Kidney glomerular epithelial cell (primary cell): ENCODE data around the gene HMGN4.
"Not testable (repeated sequence)": the region's sequence is repeated elsewhere in the genome, so short reads cannot be mapped to it uniquely, and the experiment has no call there.

ENCODE experiments used
- DNase-seq: peaks from one replicate; lab custom pipeline; 2025; lab: John Stamatoyannopoulos, UW

HMGN4 gene

GRCh38 chr6:26522486-26523228, 15.5 kb upstream of the HMGN4 start:
- DNase-seq, result not testable (repeated sequence)

DNA sequence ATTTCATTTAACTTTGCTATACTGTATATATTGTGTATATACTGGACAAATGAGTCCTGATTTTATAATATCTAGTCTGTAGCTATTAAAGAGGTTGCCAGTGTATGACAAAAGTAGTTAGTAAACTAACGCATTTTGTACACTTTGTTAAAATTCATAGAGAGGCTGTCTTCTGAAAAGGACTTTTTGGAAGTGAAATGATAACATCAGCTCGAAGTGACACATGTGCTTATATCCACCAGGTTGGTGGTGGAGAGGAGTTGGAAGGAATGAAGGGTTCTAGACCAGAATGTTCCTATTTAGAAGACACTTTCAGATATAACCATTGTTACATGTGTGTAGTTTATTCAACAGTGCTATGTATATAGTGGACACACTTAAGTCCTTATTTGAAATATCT, 13.9 kb upstream of the HMGN4 start:
- not testable (repeated sequence) for DNase-seq

GRCh38 chr6:26524722-26525370, 13.3 kb upstream of the HMGN4 start:
- no peak for DNase-seq

DNA sequence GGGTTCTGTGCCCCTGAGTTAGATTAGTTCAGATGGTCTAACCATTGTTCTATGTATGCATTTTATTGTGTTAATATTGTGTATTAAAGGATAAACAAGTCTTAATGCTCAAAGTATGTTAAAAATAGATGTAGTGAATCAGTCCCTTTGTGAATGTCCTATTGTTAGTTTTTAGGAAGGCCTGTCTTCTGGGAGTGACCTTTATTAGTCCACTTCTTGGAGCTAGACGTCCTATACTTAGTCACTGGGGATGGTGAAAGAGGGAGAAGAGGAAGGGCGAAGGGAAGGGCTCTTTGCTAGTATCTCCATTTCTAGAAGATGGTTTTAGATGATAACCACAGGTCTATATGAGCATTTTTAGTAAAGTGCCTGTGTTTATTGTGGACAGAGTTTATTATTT, 12.3 kb upstream of the HMGN4 start:
- DNase-seq, result no peak

DNA sequence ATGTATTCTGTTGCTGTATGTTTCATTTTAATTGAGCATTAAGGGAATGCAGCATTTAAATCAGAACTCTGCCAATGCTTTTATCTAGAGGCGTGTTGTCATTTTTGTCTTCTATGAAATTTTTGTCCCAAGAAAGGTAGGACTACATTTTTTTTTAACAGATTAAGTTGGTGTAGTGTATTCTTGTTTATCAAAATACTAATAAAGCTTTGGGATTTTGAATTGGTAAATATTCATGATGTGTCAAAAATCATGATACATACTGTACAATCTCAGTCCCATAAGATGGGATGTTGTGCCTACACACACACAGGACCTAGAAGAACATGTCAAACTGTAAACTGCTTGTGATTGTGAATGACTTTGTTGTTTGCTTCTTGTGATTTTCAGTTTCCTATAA, 11.2 kb upstream of the HMGN4 start:
- no peak for DNase-seq

GRCh38 chr6:26530203-26530602, 8.0 kb upstream of the HMGN4 start:
- DNase-seq, result no peak

GRCh38 chr6:26531897-26532296, 6.3 kb upstream of the HMGN4 start:
- DNase-seq, result no peak

DNA sequence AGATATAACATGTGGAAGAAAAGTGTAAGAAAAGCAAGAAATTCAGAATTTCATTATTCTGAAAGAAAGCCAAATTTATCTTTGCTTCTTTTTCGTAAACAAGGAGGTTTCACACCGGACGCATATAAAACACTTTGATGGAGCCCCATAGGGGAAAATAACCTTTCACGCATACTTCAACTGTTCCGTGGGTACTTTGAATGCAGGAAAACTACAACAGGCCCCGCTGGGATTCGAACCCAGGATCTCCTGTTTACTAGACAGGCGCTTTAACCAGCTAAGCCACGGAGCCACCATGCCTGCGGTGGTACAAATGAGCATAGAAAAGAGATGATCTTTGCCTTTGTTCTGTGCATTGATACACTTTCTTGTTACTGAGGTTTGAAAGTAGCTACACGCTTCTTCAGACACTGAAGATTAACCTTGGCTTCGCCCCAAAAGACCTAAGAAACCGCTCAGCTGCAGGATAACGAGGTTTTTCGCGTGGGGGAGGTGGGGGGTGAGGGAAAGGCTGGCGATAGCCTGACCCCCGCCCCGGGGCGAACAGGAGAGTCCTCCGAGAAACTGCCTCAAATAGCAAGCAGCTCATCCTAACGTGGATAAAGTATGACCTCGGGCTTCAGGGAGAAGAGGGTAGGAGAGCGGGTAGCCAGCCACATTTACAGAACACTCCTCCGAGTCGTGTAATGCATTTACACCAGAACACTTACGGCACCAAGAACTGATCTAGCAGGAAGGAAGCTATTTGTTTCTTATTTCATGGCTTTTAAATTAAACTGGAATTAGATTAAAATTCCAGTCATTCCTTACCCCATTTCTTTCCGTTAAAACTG, 5.3 kb upstream of the HMGN4 start:
- DNase-seq, result peak; percentile 97

DNA sequence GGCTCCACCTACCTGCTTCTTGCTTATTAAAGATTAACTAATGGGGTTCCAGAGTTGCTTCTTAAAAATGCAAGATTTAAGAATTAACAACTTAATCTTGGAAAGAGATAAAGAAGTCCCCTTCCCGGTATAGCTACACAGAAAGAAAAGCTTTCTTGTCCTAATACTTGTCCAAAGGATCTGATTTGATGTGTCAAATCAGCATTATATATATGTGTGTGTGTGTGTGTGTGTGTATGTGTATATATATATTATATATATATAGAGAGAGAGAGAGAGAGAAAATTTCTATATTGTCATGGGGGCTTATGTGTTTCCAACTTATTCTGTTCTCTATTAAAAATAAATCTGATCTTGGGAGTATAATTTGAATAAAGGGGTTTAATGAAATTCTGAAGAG, 4.6 kb upstream of the HMGN4 start:
- peak; percentile 56 for DNase-seq

DNA sequence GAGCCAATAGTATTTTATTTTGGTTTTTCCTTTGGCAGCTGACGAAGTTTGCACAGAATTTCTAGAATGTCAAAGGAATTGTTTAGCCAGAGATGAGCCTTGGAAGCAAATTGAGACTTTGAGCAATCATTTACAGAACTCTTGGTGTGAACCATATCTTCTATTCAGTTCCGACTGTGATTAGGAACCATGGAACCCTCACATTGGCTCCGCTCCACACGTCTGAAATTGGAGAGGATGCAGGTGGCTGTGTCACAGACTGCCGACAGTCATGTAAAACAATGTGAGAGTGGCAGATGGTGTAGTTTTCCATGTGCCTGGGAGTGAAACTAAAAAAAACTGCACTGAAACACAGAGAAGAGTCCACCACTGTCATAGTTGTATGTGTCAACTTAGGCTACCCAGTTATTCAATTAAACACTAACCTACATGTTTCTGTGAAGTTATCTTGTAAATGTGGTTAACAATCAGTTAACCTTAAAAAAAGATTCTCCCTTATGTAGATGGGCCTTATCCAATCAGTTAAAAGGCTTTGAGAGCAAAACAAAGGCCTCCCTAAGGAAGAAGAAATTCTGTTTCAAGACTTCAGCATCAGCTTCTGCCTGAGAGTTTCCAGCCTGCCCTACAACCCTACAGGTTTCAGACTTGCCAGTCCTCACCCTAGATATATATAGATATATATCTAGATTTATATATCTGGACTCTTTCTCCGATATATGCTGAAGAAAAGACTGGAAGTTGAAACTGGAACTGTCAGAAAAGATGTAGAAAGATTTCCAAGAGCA, 3.3 kb upstream of the HMGN4 start:
- DNase-seq, result peak; percentile 95

DNA sequence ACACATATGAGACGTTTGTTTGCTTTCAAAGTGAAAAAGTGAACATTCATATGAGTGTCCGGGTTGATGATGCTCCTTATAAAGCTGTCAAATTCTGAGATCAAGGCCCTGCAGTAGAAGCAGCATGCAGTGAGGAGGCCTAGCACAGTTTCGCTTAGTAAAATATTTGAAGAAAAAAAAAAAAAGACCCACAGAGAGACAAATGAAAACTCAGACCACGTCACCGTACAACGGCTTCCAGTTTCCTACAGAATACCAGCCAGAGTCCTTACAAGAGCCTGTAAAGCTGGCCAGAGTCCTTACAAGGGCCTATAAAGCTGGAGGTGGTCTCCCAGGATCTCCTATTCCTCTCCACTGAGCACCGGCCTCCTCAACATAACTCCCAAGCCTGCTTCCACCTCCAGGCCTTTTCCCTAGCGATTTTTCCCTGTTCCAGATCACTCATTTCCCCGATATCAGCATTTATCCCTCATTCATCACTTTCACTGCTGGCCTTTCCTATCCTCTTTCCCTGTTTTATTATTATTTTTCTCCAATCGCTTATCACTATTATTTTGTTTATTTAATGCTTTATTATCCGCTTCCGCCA, 1.5 kb upstream of the HMGN4 start:
- DNase-seq, result peak; percentile 42

GRCh38 chr6:26537160-26537845, 863 bp upstream of the HMGN4 start:
- peak; percentile 95 for DNase-seq

DNA sequence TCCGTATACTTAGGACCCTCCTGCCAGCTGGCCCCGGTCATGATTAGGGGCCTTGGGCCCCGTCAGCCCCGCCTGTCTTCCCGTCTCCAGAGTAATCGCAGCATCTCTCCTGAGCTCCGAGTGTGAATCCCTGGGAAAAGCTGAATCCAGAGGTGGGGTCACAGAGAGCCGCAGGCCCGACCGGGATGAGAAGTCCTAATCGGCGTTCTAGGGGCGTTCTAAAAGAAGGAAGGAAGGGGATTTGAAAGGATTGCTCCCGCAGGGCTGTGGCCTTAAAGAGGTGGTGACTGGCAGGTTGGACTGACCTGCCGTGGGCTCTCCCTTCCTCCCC, 371 bp downstream of the HMGN4 start:
- DNase-seq, result peak; percentile 46

DNA sequence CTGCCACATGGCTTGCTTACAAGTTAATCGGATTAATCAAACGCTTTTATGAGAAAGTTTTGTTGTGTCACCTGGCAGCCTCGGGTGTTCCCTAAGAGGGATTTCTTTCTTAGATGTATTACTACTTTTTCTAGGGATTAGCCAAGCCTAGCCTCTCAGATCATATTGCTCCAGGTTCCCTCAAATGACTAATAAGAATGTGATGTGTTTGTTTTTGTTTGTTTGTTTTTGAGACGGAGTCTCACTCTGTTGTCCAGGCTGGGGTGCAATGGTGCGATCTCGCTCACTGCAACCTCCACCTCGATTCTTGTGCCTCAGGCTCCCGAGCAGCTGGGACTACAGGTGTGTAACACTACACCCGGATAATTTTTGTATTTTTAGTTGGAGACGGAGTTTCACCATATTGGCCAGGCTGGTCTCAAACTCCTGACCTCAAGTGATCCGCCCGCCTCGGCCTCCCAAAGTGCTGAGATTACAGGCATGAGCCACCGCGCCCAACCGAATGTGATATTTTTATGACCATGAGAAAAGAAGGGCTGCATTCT, 977 bp downstream of the HMGN4 start:
- DNase-seq, result no peak

DNA sequence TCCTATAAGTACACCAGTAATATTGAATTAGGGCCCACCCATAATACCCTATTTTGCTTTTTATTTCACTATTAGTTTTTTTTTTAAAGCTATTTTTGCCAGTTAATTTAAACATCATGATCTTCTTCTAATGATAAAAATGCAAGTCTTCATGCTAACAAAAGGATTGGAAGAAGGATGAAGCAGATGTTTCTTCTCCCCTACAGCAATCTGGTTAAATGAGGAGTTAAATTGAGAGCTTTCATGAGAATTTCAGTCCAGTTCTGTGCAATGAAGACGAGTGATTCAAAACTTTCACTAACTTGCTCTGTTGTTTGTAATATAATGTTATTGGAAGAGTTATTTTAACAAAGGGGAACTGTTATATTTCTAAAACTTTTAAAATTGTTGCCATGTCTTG, 3.4 kb downstream of the HMGN4 start:
- no peak for DNase-seq

GRCh38 chr6:26543953-26544352, 5.8 kb downstream of the HMGN4 start:
- DNase-seq, result peak; percentile 11

DNA sequence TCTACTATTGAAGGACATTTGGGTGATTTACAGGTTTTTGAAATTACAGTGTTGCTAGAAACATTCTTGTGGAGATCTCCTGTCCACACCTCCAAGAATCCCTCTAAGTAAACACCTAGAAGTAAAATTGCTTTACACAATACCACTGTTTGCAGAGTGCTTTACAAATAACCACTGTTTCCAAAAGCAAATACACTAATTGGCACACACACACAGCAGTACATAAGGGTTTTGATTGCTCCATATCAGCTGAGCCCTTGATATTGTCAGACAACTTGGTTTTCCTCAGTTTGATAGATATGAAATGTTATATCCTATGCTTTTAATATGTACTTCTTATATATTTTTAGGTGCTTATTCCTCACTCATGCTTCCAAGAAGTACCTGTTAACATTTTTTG, 6.3 kb downstream of the HMGN4 start:
- no peak for DNase-seq

GRCh38 chr6:26545627-26546026, 7.5 kb downstream of the HMGN4 start:
- DNase-seq, result no peak

- DNase-seq, result not testable (repeated sequence)
These were observed 9.2 kb downstream of the HMGN4 start for GRCh38 chr6:26547363-26547762.

- DNase-seq, result no peak
These were observed 12.3 kb downstream of the HMGN4 start for GRCh38 chr6:26550250-26550993.
